HCT116 (cell line): ENCODE results near the gene ACOT7. TPM values are rescaled to one million over a fixed set of nuclear protein-coding genes. Genes with fewer than 3 reads are reported as not detected.

Experiments used
- ATAC-seq: fragments of 200-7000 bp; cut with Tn5 transposase; 2 replicates; pipeline ENCODE4 v1.9.1; 2020; ENCODE audit warnings: mild to moderate bottlenecking, moderate library complexity
- BruUV-seq: library from RNA; stranded (reverse); fragments of 400-500 nt; replicated peaks from 2 replicates; lab custom pipeline; 2021; lab: Mats Ljungman, UMichigan
- CTCF ChIA-PET: fragments of 300-600 bp; sonication (Branson Sonifier 250); formaldehyde crosslinking; loops from one replicate; lab custom pipeline; 2021; ENCODE audit warnings: antibody characterized with exemption; lab: Charles Lee
- POLR2A ChIA-PET: fragments of 300-600, 350-600 bp; sonication (Branson Sonifier 250); formaldehyde crosslinking; loops from one replicate; lab custom pipeline; 2021; ENCODE audit warnings: antibody characterized with exemption; lab: Charles Lee
- RAD21 ChIA-PET, 2 experiments: fragments of 300-600 bp; sonication (Branson Sonifier 250); formaldehyde crosslinking; loops; one replicate each; lab custom pipeline; 2023; ENCODE audit warnings: low total read pairs in 2 of 2; ENCODE audit not compliant: uncharacterized antibody in 2 of 2, unreplicated experiment in 2 of 2, low non-redundant PET in 1 of 2; lab: Charles Lee
- DNase-seq: peaks from one replicate; pipeline ENCODE4 v3.0.0-alpha.2; 2010; ENCODE audit warnings: low read depth, low spot score
- H2AFZ ChIP-seq: fragments of 200-600 bp; shearing (Covaris generic), sonication (generic); 2 replicates; pipeline ENCODE4 v1.6.1; 2017; ENCODE audit warnings: low read depth, mixed run types, mixed read lengths, antibody characterized with exemption, low read length; ENCODE audit not compliant: poor library complexity, severe bottlenecking
- H3K27ac ChIP-seq: 2 replicates; pipeline ENCODE4 v1.5.1; 2012; ENCODE audit warnings: low read depth, low read length
- H3K27me3 ChIP-seq: fragments of 200-600 bp; sonication (generic); 2 replicates; pipeline ENCODE4 v1.6.1; 2016; ENCODE audit warnings: mixed run types, low read length, mixed read lengths; ENCODE audit not compliant: insufficient read depth
- H3K36me3 ChIP-seq, 2 experiments: fragments of 200-500 bp in 1 of 2; fragments of 200-600 bp in 1 of 2; sonication (Bioruptor generic) in 1 of 2; sonication (generic) in 1 of 2; 2 replicates each; pipeline versions ENCODE4 v1.5.1 to v1.6.1; 2014 to 2016; ENCODE audit warnings: low read length in 2 of 2, inconsistent platforms in 1 of 2, mixed read lengths in 1 of 2, mixed run types in 1 of 2; ENCODE audit not compliant: insufficient read depth in 2 of 2, control insufficient read depth in 1 of 2
- H3K4me1 ChIP-seq, 2 experiments: fragments of 200-600 bp in 1 of 2; sonication (generic) in 1 of 2; 2 replicates each; pipeline versions ENCODE4 v1.5.1 to v1.6.1; 2012 to 2017; ENCODE audit warnings: low read length in 2 of 2, inconsistent platforms in 1 of 2, mild to moderate bottlenecking in 1 of 2, mixed read lengths in 1 of 2, mixed run types in 1 of 2, moderate library complexity in 1 of 2; ENCODE audit not compliant: insufficient read depth in 2 of 2, control insufficient read depth in 1 of 2
- H3K4me2 ChIP-seq: fragments of 200-600 bp; sonication (generic); 2 replicates; pipeline ENCODE4 v1.6.1; 2017; ENCODE audit warnings: mixed run types, low read length, mixed read lengths
- H3K4me3 ChIP-seq, 2 experiments: fragments of 200-600 bp in 1 of 2; sonication (generic) in 1 of 2; replicated peaks in 1 of 2; 2 replicates each; pipeline ENCODE4 v1.5.1; 2011 to 2016; ENCODE audit warnings: low read length in 2 of 2, control low read depth in 1 of 2, low read depth in 1 of 2, mild to moderate bottlenecking in 1 of 2, mixed read lengths in 1 of 2, mixed run types in 1 of 2
- H3K79me2 ChIP-seq: fragments of 200-600 bp; sonication (generic); 2 replicates; pipeline ENCODE4 v1.6.1; 2017; ENCODE audit warnings: mild to moderate bottlenecking, mixed run types, low read length, moderate library complexity, mixed read lengths; ENCODE audit not compliant: insufficient read depth
- H3K9ac ChIP-seq: fragments of 200-600 bp; sonication (generic); 2 replicates; pipeline ENCODE4 v1.6.1; 2016; ENCODE audit warnings: low read length, mixed read lengths
- H3K9me2 ChIP-seq: fragments of 200-600 bp; sonication (generic), shearing (Covaris generic); 2 replicates; pipeline ENCODE4 v1.6.1; 2017; ENCODE audit warnings: mixed run types, mild to moderate bottlenecking, moderate library complexity; ENCODE audit not compliant: insufficient read depth
- H3K9me3 ChIP-seq, 2 experiments: fragments of 200-500 bp in 1 of 2; fragments of 200-600 bp in 1 of 2; sonication (Bioruptor generic) in 1 of 2; sonication (generic) in 1 of 2; 2 replicates each; pipeline ENCODE4 v1.6.1; 2014 to 2017; ENCODE audit warnings: low read length in 2 of 2, mixed read lengths in 2 of 2, inconsistent platforms in 1 of 2, low read depth in 1 of 2, mild to moderate bottlenecking in 1 of 2, mixed run types in 1 of 2, moderate library complexity in 1 of 2; ENCODE audit not compliant: control insufficient read depth in 1 of 2, insufficient read depth in 1 of 2
- H4K20me1 ChIP-seq: fragments of 200-600 bp; sonication (generic), shearing (Covaris generic); 2 replicates; pipeline ENCODE4 v1.6.1; 2017; ENCODE audit warnings: mixed run types, mild to moderate bottlenecking, moderate library complexity; ENCODE audit not compliant: insufficient read depth
- CBX3 ChIP-seq: IDR thresholded peaks from 2 replicates; pipeline ENCODE4 v1.6.1; 2012; ENCODE audit warnings: low read depth
- CTCF ChIP-seq, 3 experiments: fragments of 200-600 bp in 1 of 3; sonication (generic) in 1 of 3; IDR thresholded peaks in 2 of 3; conservative IDR thresholded peaks in 1 of 3; 2 replicates each; pipeline ENCODE4 v1.5.1; 2012 to 2017; ENCODE audit warnings: low read depth in 2 of 3, low read length in 2 of 3, antibody characterized with exemption in 1 of 3, borderline replicate concordance in 1 of 3, control low read depth in 1 of 3, mild to moderate bottlenecking in 1 of 3, mixed read lengths in 1 of 3, mixed run types in 1 of 3, moderate library complexity in 1 of 3; ENCODE audit not compliant: insufficient read depth in 1 of 3
- EGR1 ChIP-seq: IDR thresholded peaks from 2 replicates; pipeline ENCODE4 v1.6.1; 2012; ENCODE audit warnings: low read depth
- EZH2phosphoT487 ChIP-seq: fragments of 200-600 bp; IDR thresholded peaks from 2 replicates; pipeline ENCODE4 v1.6.1; 2018; ENCODE audit warnings: antibody characterized with exemption, borderline replicate concordance
- POLR2AphosphoS5 ChIP-seq: IDR thresholded peaks from 2 replicates; pipeline ENCODE4 v1.6.1; 2011; ENCODE audit warnings: mild to moderate bottlenecking, low read depth, low read length, moderate library complexity
- SIN3A ChIP-seq: IDR thresholded peaks from 2 replicates; pipeline ENCODE4 v1.6.1; 2012; ENCODE audit warnings: low read depth
- intact Hi-C: fragments of 100-400 bp; cut with micrococcal nuclease; formaldehyde crosslinking; loops from 2 replicates; pipeline ENCODE4 v1.10.0; 2022
- total RNA-seq: library from RNA; stranded (reverse); gene quantifications from one replicate; pipeline ENCODE4 v1.2.1, GENCODE V29; 2021; ENCODE audit not compliant: unreplicated experiment

The ACOT7 gene
- total RNA-seq, 1 experiment from 2014 or later, result 162 TPM

- no peak for TF ChIP-seq POLR2AphosphoS5
- TF ChIP-seq CBX3, result no peak
- TF ChIP-seq, all 23 proteins: peak for 0
Measured at GRCh38 chr1:6294890-6295556, 98.5 kb downstream of the ACOT7 start (continued).

GRCh38 chr1:6294080-6294889 lies 99.3 kb downstream of the ACOT7 start:
- DNase-seq (no peak), ATAC-seq (no peak)
- Histone ChIP-seq H3K27me3 (no peaks in the 10 kb centered on the region), H2AFZ (no peak overlapping the region), H3K27ac (no peak overlapping the region), H3K9me3 (no peaks in the 10 kb centered on the region), H3K4me2 (no peak overlapping the region), H3K79me2 (no peaks in the 10 kb centered on the region), H3K36me3 (peaks cover 2 to 7% of the 10 kb centered on the region in 2 experiments; a peak in 2 of 4 replicates), H3K4me3 (no peak overlapping the region), H3K9ac (no peak overlapping the region), H4K20me1 (no peaks in the 10 kb centered on the region), H3K9me2 (no peaks in the 10 kb centered on the region), H3K4me1 (no peaks in the 10 kb centered on the region)
- TF ChIP-seq CTCF (IDR thresholded peaks at IDR 0.05 in 2 of 3, conservative IDR thresholded peaks at IDR 0.05 in 1 of 3; ENCODE audit: borderline replicate concordance in 1 of 3, insufficient read depth in 1 of 3, low read depth in 2 of 3, low read length in 2 of 3) (no peak), EGR1 (no peak), POLR2AphosphoS5 (no peak), EZH2phosphoT487 (no peak), SIN3A (no peak)
- ChIA-PET POLR2A (no interaction called here), CTCF (no interaction called here), RAD21 (no interaction called here)
- intact Hi-C loops, result no loop called here
- BruUV-seq, result no TSS peak
